Measurements from ENCODE around the gene KCNH5. TPM values are rescaled to one million over a fixed set of nuclear protein-coding genes. Genes with fewer than 3 reads are reported as not detected.

KCNH5 gene
- total RNA-seq, 1 donor from 2014 or later, result not detected

DNA sequence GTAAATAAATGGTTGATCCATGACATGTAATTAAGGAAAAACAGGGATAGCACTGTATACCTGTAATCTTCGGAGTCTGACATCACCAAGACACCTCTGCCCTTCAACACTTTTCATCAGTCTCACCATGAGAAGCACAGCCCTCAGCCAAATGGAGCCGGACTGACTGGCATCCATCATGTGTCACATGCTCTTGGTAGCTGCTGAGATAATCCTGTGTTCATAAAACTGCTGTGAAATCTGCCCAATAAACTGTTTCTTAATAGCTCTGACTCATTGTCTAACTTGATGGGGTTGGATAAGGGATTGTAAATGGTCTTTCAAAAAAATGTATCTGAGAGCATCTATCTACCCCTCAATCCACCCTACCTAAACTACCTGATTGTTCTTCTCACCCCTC is 33.6 kb downstream of the KCNH5 start:
- no peak overlapping the region for H3K4me3 ChIP-seq (ENCODE audit: low read depth, low read length)
- no peak for DNase-seq (ENCODE audit: low read depth)
- TF ChIP-seq, protein P1, sequence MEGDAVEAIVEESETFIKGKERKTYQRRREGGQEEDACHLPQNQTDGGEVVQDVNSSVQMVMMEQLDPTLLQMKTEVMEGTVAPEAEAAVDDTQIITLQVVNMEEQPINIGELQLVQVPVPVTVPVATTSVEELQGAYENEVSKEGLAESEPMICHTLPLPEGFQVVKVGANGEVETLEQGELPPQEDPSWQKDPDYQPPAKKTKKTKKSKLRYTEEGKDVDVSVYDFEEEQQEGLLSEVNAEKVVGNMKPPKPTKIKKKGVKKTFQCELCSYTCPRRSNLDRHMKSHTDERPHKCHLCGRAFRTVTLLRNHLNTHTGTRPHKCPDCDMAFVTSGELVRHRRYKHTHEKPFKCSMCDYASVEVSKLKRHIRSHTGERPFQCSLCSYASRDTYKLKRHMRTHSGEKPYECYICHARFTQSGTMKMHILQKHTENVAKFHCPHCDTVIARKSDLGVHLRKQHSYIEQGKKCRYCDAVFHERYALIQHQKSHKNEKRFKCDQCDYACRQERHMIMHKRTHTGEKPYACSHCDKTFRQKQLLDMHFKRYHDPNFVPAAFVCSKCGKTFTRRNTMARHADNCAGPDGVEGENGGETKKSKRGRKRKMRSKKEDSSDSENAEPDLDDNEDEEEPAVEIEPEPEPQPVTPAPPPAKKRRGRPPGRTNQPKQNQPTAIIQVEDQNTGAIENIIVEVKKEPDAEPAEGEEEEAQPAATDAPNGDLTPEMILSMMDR (conservative IDR thresholded peaks at IDR 0.05; ENCODE audit: low read depth, low read length), result no peak

DNA sequence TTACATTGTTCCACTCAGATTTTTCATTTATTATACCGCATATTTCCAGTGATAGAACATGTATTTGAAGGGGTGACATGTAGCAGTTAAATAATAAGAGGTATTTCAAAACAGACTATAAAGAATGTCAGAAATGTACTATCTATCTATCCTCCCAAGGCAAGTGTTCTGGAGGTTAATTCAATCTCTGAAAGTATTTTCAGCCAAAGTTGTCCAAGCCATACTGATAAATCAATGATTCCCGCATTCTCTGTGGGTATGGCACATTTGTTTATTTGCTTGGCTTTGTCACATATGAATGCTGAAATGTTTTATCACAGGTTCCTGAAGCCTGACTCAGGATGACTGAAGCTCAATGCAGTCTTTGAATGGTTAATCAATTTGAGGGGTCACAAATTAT is 35.8 kb downstream of the KCNH5 start:
- no peak overlapping the region for H3K4me3 ChIP-seq (ENCODE audit: low read depth, low read length)
- no peak for DNase-seq (ENCODE audit: low read depth)
- TF ChIP-seq, protein P1 (conservative IDR thresholded peaks at IDR 0.05; ENCODE audit: low read depth, low read length), result no peak

DNA sequence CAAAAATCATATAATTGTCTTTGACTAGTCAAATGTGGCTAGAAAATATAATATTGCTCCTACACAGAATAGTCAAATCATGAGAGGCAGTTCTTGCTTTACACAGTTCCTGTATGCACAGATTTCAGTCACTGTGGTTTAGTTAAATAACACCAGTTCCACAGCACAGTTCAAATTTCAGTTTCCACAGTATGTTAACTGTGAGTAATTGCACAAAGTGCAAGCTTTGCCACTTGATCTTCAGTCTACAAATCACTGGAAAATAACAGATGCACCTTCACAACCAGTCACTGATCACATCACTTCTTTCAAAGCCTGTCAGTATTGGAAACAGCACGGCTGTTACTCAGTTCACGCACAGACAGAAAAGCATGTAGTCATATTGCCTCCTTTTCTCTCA is 38.7 kb downstream of the KCNH5 start:
- DNase-seq (ENCODE audit: low read depth), result no peak
- no peak overlapping the region for H3K4me3 ChIP-seq (ENCODE audit: low read depth, low read length)
- TF ChIP-seq, protein P1 (conservative IDR thresholded peaks at IDR 0.05; ENCODE audit: low read depth, low read length), result no peak

DNA sequence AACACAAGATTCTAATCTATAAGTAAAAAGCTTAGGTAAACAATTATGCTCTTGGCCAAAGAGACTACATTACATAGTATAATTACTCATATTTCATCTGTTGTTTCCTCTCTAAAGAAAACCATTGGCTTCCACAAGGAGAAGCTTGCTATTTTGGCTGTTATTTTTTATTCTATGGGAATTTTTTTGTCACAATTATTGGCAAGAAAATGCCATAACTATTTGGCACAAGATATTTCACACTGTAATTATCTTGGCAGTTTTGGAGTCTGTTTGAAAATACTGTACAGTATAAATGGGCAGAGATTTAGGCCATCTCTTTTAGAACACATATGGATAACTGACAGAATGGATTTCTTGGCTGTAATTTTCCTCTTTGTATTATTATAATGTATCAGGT is 51.2 kb downstream of the KCNH5 start:
- TF ChIP-seq, protein P1 (conservative IDR thresholded peaks at IDR 0.05; ENCODE audit: low read depth, low read length), result no peak
- DNase-seq (ENCODE audit: low read depth), result no peak
- H3K4me3 ChIP-seq (ENCODE audit: low read depth, low read length), result no peak overlapping the region

DNA sequence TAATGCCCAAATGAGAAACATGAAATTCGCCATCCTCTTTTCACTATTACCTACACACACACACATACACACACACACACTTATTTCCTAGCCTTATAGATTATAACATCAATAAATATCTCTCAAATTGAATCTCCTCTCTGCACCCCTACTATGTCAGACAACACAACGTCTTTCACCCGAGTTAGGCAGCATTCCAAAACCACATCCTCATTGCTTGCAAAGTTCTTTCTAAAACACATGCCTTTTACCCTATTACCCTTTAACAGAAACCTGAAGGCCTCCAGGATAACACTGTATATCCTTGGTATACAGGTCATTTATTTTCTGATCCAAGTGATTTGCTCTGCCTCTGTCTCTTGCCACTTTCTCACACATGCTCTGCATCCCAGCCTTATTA is 56.3 kb downstream of the KCNH5 start:
- no peak overlapping the region for H3K4me3 ChIP-seq (ENCODE audit: low read depth, low read length)
- DNase-seq (ENCODE audit: low read depth), result no peak
- TF ChIP-seq, protein P1 (conservative IDR thresholded peaks at IDR 0.05; ENCODE audit: low read depth, low read length), result no peak

DNA sequence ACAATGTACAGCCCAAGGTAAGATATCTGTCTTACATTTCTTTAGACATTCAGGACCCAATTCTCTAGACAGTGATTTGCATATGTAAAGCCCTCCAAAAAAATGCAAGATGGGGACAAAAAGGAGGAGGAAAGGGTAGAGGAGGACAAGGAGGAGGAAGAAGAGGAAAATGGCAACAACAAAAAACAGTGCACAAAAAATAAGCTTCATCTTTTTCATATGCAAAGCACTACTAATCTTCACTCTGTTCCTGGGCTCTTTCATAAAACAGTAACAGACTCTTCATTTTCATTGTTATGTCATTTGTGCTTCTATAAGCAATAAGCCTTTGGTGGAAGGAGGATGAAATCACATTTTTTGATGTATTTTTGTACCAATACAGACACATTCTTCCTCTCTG is 61.4 kb downstream of the KCNH5 start:
- DNase-seq (ENCODE audit: low read depth), result no peak
- TF ChIP-seq, protein P1 (conservative IDR thresholded peaks at IDR 0.05; ENCODE audit: low read depth, low read length), result no peak

DNA sequence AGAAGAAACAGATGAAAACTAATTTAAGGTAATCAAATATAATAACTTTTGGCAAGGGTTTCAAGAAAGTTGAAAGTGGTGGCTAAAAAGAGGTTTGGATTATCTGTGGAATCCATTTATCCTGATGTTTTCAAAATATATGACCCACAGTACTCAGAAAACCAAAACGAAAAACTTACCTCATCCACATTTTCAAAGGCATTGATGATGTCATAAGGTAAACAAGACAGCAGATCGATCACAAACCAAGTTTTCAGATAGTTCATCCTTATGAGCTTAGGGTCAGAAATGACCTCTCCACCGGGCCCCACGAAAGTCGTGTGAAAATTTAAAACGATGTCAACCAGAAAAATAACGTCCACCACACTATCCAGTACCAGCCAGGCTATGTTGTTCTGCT is 64.6 kb downstream of the KCNH5 start:
- no peak overlapping the region for H3K4me3 ChIP-seq (ENCODE audit: low read depth, low read length)
- no peak for DNase-seq (ENCODE audit: low read depth)
- TF ChIP-seq, protein P1 (conservative IDR thresholded peaks at IDR 0.05; ENCODE audit: low read depth, low read length), result no peak

More for the DNA sequence above, 61.4 kb downstream of the KCNH5 start:
- H3K4me3 ChIP-seq (ENCODE audit: low read depth, low read length), result no peak overlapping the region
